ENCODE data around the gene PROM1.

DNA sequence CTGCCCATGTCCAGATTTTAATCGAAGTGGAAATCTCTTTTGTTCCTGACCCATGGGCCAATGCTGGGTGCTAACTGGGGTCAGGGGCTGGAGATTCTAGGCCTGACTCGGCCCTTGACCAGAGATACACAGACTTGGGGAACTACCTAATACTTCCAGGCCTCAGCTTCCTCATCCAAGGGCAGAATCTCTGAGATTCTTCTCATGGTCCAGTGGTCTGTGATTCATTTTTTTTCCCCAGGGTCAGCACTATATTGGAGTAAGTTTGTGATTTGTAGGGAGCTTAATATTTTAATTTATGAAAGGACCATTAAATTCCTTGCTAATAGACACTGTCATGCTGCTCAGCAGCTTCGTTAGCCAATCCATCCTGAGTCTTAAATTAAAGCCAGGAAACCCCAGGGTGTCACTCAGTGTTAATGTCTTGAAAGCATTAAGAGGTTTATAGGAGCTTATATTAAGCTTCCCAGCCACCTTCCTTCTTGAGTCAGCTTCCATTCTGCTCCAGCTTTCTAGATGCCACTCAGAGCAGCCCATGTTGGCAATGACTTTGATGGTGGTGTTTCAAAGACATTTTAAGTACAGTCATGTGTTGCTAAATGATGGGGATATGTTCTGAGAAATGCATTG is 27.0 kb upstream of the PROM1 start:
- TF ChIP-seq, protein P1, sequence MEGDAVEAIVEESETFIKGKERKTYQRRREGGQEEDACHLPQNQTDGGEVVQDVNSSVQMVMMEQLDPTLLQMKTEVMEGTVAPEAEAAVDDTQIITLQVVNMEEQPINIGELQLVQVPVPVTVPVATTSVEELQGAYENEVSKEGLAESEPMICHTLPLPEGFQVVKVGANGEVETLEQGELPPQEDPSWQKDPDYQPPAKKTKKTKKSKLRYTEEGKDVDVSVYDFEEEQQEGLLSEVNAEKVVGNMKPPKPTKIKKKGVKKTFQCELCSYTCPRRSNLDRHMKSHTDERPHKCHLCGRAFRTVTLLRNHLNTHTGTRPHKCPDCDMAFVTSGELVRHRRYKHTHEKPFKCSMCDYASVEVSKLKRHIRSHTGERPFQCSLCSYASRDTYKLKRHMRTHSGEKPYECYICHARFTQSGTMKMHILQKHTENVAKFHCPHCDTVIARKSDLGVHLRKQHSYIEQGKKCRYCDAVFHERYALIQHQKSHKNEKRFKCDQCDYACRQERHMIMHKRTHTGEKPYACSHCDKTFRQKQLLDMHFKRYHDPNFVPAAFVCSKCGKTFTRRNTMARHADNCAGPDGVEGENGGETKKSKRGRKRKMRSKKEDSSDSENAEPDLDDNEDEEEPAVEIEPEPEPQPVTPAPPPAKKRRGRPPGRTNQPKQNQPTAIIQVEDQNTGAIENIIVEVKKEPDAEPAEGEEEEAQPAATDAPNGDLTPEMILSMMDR (IDR thresholded peaks at IDR 0.05; ENCODE audit: borderline replicate concordance, extremely low read depth, low read length, poor library complexity, severe bottlenecking) = no peak
- no peak for TF ChIP-seq EZH2 (IDR thresholded peaks at IDR 0.05; ENCODE audit: borderline replicate concordance, low read depth, low read length, severe bottlenecking)

All from DND-41 (cell line).